NCI-H2029 (cell line): ENCODE measurements around the gene PRSS53.

Experiments
- DNase-seq: peaks from one replicate; lab custom pipeline; 2025; lab: John Stamatoyannopoulos, UW

The PRSS53 gene

GRCh38 chr16:31078597-31079341 lies 10.0 kb downstream of the PRSS53 start:
- no peak for DNase-seq

GRCh38 chr16:31077592-31078396 lies 10.9 kb downstream of the PRSS53 start:
- no peak for DNase-seq

DNA sequence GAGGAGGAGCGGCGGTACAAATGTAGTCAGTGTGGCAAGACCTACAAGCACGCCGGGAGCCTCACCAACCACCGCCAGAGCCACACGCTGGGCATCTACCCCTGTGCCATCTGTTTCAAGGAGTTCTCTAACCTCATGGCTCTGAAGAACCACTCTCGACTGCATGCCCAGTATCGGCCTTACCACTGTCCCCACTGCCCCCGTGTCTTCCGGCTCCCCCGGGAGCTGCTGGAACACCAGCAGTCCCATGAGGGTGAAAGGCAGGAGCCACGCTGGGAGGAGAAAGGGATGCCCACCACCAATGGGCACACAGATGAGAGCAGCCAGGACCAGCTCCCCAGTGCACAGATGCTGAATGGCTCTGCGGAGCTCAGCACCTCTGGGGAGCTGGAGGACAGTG lies 11.7 kb downstream of the PRSS53 start:
- DNase-seq: no peak

- DNase-seq: no peak
Measured at GRCh38 chr16:31076319-31076718, 12.4 kb downstream of the PRSS53 start.

- DNase-seq: no peak
Measured at GRCh38 chr16:31074814-31075183, 13.9 kb downstream of the PRSS53 start.

DNA sequence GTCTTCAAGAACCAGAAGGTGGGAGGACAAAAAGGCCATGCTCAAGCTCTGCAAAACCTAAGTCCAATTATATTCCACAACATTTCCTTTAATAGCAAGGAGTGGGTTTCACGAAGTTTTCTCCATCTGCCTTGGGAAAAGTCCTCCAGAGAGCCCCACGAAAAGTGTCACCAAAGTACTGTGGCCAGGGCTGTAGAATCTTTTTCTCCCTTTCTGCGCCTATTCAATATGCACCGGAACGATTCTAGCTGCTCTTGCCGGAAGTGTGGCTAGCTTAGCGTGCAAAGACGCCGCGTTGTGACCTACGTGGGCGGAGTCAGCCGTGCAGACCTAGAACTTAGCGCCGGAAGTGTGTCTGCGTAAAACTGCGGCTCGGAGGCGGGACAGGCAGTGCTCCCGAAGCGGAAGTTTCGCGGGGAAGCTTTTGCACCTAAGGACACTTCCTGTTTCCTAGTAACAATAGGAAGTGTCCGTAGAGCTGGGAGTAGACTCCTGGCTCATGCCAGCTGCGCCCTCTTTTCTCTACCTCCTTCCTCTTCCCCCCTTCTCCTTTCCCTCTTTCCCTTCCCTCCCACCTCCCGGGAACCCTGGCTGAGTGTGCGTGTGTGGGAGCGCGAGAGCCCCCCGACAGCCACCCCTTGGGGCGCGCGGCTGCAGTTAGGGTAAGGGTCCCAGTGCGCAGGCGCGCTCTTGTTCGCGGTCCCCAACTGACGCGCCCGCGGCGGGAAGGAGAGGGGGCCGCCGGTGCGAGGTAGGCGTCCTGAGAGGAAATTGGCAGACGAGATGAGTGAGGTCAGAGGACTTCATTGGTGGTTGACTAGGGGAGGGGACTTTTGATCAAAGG lies 14.6 kb downstream of the PRSS53 start, which contains the start of the genes ZNF646 and ZNF668:
Gene ZNF646, plus strand, starts transcription at position 453 of the 844 bp plus-strand sequence. CDS start 1,903 bp downstream, outside the sequence.
Gene ZNF668, minus strand, starts transcription at position 271 of the 844 bp plus-strand sequence. CDS start 9,781 bp downstream, outside the sequence.
- DNase-seq: peak; percentile 99

DNA sequence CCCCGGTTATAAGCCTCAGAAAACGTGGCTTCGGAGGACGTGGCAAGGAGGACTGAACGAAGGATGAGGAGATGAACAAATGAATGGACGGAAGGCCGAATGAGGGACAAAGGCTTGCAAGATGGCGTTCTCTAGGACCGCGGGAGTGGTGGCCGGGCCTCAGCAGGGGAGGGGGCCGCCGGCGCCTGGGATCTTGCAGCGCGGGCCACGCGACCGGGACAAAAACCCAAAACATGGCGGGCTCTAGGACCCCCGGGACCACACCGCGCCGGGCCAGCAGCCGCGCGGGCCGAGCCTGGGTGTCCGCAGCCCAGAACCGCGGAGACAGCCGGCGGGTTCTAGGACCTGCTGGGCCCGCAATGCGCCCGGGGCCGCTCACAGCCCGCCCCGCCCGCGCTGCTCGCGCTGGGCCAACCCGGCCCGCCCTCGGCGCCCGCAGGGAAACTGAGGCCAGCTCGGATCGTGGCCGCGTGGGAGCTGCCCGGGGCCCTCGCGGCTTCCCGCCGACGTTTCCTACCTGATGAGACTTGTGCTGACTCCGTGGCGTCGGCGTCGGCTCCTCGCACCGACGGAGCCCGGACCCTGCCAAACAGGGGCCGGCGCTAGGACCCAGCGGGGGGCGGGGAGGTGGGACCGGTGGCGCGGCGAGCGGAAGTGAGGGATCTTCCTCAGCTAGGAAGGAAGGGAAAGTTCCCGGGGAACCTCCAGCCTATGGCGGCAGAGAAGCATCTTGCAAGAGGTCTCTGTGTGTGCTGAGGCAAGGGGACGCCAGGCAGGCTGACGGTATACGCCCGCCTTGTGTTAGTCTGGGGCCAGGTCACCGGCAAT lies 15.4 kb downstream of the PRSS53 start:
- DNase-seq: peak; percentile 84

DNA sequence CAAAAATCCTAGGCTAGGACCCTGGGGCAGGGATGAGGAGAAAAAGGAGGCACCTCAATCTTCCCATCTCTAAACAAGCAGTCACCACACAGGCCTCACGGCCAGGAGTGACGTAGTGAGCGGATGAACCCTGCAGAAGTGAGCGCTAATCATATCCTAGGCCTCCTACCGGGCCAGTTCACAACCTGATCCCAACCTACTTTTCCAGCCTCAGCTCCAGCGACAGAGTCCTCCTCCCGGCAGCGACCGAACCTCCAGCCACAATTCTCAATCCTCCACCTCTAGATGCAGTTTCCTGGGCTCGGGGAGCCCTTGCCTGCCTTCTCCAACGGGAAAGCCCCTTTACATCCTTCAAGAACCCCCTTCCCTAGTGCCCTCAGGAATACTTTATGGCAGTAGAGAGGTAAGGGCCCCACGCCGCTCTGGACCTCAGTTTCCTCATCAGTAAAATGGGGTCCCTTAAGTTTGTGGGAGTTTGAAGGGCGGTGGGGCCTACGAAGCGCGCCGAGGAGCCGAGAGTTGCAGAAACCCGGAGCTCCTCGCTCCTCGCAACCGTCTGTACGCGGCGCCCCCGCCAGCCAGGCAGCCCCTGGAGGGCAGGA lies 16.1 kb downstream of the PRSS53 start:
- peak; percentile 15 for DNase-seq

DNA sequence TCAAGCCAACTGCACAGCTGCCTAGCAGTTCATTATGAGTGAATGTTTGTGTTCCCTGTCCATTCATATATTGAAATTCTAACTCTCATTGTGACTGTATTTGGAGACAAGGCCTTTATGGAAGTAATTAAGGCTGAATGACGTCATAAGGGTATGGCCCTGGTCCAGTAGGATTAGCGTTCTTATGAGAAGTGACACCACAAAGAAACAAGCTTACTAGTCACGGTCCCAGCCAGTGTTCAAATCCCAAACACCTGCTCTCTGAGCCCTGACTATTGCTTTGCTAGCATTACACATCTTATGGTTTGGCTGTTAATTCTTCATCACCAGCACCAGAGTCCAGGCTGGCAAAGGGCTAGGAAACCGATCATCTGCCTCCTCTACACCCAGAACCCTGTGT lies 16.9 kb downstream of the PRSS53 start:
- DNase-seq: peak; percentile 74

DNA sequence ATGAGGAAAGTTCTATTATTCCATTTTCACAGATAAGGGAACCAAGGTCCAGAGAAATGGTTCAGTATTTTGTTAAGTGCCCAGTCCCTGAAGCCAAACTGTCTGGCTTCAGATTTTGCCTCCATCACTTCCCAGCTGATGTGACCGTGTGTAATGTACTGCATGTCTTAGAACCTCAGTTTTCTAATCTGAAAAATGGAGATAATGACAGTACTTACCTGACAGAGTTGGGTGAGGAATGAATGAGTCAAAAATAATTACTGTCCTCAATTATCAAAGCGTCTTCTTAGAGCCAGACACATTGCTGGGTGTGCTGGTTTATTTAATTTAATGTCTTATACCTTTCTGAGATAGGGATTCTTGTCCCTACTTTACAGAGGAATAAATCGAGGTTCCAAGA lies 21.4 kb downstream of the PRSS53 start:
- no peak for DNase-seq

GRCh38 chr16:31064882-31065461 lies 23.8 kb downstream of the PRSS53 start:
- DNase-seq: no peak

- DNase-seq: no peak
Measured at GRCh38 chr16:31063843-31064611, 24.7 kb downstream of the PRSS53 start.

DNA sequence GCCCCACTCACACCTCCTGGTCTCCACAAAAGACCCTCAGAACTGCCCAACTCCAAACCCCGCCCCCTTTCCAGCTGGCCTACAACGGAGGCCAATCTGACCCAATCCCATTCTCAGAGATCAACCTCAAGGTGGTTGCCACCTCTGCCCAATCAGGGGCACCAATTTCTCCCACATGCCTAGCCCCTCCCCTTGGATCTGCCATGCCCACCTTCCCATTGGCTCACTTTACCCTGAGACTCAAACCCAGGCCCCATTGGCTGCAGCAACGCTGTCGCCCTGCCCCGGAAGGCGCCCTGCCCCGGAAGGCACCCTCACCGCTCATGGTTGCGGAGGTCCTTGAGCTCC lies 25.3 kb downstream of the PRSS53 start:
- DNase-seq: no peak

- DNase-seq: no peak
Measured at GRCh38 chr16:31061813-31062440, 26.8 kb downstream of the PRSS53 start.

DNA sequence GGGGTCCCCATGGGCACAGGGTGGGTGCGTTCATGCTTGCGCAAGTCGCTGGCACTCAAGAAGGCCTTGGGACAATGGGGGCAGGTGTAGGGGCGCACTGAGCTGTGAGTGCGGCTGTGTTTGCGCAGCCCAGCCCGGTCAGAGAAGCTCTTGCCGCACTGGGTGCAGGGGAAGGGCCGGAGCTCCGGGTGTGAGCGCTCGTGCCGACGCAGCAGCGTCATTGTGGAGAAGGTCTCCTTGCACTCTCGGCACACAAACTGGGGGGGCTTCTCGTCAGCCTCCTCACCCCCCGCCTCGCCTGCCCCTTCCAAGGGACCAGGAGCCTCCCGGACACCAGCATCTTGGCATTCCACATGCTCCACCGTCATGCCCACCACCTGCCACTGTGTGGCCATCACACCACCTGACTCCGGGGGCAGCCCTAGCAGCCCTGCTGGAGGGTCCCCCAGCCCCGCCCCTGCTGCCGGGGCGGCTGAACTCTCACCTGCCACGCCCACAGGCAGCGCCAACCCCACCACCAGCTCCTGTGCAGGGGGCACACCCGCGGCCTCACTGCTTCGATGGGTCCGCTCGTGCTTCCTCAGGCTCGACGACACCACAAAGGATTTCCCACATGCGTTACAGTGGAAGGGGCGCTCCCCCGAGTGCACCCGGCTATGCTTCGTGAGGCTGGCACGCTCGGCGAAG lies 27.5 kb downstream of the PRSS53 start:
- no peak for DNase-seq

DNA sequence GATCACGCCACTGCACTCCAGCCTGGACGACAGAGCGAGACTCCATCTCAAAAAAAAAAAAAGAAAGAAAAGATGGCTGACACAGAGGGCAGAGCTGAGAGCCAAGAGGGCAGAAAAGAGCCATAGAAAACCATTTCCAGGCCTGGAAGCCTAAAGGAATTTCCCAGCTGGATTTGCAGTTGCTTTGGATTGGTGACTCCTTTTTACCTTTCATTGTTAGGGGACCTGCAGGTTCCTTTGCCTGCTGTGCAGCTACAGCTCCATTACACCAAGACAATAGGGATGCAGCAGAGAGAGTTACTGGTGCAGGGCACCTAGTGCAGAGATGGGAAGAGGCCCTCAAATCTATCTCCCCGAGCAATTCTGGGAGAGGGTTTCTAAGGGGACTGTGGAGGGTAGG lies 33.1 kb downstream of the PRSS53 start:
- DNase-seq: no peak

- no peak for DNase-seq
Measured at GRCh38 chr16:31052114-31052513, 36.6 kb downstream of the PRSS53 start.

- DNase-seq: no peak
Measured at GRCh38 chr16:31050280-31051030, 38.3 kb downstream of the PRSS53 start.
